NCI-H526 (cell line): Measurements from ENCODE around the gene TYSND1.
A peak's percentile ranks its signal among the peaks of the same experiment; 100 is the strongest.
"Not testable (repeated sequence)": the region's sequence is repeated elsewhere in the genome, so short reads cannot be mapped to it uniquely, and the experiment has no call there.

Source experiments
- DNase-seq, 2 experiments: peaks; one replicate each; lab custom pipeline; 2025; lab: John Stamatoyannopoulos, UW

TYSND1 gene

DNA sequence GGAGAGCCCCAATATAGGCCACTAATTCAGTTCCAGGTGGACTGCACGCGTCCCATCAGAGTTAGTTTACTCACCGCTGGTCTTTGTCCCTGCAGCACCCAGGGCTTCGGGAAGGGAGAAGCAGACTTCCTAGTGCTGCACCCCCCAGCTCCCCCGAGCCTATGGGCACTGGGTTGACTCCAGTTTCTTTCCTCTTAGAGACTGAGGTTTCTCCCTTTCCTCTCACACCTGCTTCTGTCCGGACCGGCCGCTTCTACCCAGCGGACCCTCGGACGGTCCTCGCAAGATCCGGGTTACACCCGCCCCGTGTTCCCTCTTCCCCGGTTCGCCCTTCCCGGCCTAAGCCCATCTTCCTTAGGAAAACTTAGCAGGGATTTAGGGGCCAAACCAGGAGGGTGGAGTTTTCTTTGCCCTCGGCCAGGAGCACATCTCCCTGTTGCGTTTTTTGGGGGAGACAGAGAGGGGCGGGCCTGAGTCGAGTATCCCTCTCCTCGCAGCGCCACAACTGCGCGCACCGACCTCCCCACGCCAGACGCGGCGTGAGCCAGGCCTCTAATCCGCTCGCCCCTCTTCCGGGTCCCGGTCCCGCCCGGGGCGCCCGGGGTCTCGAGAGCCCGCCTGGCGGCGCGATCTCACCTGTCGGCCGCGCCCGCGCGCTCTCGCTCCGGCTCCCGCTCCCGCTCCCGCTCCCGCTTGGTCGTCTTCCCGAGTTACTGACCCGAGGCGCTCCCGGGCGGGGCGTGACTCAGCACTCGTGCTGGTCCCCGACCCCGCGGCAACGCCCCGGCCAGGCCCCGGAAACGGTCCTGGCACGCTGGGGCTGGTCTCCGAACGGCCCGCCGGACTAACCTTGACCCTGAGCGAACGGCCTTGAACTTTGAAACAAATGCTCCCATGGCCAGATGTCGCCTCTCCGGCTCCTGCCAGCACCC is 14.1 kb downstream of the TYSND1 start, which contains the start of gene AIFM2:
Gene AIFM2, minus strand, starts transcription at position 728 of the 932 bp plus-strand sequence. CDS start 8,741 bp downstream, outside the sequence.
- DNase-seq = peak in 1 of 2 experiments; percentile 74

DNA sequence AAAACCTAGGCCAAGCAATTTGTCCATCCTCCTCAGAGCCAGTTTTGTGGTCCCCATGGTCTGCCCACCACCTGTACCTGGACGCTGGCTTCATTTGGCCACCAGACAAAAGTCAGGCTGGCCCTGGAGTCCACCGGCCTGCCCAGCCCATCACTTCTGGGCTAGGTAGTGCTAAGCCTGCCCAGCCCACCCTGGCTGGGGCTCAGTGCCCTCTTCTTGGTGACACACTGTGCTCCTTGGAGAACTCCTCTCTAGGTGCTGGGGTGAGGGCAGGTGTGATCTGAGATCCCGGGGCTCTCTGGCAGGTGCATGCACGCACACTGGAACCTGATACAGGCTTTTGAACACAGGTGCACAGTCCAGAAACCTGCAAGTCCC is 15.0 kb downstream of the TYSND1 start:
- DNase-seq = peak in 1 of 2 experiments; percentile 11

DNA sequence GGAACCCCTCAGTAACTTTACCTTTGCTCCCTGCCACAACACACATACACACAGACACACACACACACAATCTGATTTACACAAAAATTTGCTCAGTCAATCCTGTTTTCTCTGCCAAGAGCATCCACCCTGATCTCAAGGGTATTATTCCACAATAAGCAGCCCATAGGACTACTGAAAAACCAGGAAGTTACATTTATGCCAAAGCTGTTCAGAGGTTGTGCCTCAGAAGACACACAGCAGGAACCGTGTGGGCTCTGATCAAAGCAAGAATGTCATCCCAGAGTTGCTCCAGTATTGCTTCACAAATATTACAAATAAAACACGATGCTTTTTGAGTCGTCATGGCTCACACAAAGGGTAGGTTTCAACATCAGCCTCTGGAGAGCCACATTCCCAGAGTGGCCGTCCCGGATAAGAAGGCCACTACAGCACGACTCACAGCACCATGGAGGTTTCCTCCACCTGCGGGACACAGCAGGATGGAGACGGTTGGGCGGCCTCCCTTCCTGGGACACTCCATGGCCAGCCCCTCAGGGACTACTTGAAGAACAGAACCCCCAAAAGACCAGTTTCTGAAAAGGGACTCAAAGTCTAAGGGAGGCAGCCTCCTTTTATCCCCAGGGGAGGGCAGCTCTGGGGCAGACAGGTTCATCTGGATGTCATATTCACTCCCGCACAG is 15.5 kb downstream of the TYSND1 start:
- DNase-seq = no peak

DNA sequence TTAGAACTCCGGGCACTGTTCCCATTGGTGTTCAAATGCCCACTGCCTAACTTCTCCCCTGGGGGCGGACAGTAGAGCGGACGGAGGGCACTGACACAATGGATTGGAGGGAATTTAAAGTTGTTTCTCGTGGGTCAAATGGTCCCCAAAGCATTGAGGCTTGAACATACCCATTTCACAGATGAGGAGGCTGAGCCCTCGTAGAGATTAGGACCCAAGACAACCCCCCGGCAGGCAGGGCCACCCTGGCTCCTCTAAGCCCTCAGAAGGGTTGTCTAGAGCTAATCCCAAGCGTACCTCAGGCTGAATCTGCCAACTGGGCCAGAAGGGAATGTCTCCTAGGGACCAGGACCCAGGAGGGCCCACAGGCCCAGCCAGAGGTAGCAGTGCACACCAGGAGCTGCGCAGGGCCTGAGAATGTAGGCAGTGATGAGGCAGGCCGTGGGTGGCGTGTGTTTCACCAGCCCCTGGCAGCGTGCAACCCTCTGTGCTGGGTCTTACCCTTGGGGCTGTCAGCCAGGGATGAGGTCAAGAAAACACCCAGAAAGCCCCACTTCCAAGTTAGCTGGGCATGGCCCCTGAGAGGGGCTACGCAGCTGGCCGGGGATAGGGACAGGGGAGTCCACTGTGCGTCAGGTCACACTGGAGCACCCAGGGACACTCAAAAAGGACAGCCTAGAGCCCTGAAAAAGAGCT is 19.7 kb downstream of the TYSND1 start:
- DNase-seq = no peak

DNA sequence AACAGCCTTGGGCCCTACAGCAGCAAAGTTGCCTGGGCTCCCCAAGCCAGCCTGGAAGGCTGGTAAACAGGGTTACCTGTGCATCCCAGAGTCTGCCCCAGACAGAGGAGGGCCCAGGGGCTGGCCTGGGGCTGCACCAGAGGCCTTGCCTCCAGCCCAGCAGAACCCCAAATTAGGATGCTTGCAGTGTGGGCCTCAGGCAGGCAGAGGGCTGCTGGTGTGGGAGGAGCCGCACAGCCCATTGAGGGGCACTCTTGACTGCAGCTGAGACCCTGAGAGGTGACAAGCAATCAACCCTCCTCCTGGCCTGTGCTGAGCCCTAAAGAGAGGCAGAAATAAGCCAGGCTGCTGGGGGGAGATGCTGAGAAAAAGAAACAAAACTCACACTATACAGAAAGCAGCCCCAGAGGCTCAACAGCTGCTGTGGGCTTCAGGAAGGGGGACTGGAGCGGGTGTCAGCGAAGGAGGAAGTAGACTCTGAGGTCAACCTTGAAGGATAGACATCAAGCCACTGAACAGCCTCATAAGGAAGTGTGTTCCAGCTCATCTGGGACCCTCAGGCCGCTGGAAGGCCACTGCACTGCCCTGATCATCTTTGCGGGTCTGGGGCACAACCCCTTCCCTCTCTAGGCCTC is 20.5 kb downstream of the TYSND1 start:
- no peak for DNase-seq

DNA sequence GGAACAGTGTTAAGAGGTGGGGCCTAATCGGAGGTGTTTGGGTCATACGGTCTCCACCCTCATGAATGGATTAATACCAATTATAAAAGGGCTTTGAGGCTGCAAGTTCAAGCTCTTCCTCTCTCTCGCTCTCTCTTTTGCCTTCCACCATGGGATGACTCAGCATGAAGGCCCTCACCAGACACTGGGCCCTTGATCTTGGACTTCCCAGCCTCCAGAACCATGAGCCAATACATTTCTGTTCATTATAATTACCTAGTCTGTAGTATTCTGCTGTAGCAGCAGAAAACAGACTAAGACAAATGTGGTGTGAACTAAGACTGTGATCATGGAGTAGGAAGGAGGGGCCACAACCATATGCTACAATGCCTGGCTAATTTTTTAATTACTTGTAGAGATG is 21.6 kb downstream of the TYSND1 start:
- no peak for DNase-seq

DNA sequence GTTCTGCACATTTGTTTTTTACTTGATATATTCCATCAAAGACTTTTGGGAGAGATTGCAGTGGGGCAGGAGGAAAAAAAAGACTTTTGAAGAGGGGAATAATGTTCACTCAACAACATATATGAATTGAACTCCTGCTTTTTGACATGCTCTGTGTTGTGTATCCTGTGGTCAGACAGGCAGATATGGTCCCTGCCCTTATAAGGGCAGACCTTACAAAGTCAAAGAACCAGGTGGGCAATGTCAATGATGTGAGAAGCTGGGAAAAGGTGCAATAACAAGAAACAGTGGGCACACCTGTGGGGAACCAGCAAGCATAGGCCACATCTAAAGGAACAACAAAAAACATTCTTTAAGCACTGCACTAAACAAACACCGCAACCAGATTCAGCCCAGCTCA is 22.1 kb downstream of the TYSND1 start:
- no peak for DNase-seq

DNA sequence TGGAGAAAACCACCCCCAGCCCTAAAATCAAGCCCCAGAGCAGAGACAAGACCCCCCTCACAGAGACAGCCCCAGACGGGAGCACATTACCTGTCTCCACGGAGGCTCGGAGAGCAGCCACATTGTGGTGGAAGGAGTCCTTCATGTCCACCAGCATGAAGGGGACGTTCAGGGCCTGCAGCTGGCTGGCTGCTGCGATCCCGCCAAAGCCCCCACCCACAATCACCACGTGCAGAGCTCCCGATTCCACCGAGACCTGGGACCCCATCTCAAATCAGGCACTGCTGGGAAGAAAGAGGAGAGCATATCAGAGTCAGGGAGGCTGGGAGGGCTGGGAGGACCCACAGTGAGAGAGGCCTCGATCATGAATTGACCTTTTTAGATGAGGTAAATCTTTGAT is 22.7 kb downstream of the TYSND1 start:
- no peak for DNase-seq

DNA sequence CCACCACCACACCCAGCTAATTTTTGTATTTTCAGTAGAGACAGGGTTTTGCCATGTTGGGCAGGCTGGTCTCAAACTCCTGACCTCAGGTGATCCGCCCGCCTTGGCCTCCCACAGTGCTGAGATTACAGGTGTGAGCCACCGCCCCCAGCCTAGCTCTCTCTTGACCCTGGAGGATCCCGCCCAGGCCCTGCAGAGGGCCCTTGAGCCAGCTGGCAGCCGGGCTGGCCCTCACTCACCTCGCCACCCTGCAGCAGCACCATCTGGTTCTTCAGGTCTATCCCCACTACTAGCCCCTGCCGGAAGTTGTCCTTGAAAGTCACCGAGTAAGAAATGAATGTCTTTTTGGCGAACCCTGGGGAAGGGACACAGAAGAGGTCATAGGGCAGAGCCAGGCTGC is 23.3 kb downstream of the TYSND1 start:
- DNase-seq = not testable (repeated sequence)

DNA sequence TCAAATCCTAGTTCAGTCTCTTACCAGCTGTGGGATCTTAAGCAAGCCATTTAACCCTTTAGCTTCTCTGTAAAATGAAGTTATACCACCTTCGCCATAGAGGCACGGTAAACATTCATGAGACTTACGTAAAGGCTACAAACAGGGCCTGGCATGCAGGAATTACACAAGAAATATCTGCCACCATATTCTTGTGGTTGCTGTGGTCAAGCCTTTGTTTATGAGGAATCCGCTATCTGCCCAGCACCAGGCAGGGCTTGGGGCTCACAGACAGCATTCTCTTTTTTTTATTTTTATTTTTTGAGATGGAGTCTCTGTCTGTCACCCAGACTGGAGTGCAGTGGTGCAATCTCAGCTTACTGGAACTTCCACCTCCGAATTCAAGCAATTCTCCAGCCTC is 23.8 kb downstream of the TYSND1 start:
- no peak for DNase-seq

DNA sequence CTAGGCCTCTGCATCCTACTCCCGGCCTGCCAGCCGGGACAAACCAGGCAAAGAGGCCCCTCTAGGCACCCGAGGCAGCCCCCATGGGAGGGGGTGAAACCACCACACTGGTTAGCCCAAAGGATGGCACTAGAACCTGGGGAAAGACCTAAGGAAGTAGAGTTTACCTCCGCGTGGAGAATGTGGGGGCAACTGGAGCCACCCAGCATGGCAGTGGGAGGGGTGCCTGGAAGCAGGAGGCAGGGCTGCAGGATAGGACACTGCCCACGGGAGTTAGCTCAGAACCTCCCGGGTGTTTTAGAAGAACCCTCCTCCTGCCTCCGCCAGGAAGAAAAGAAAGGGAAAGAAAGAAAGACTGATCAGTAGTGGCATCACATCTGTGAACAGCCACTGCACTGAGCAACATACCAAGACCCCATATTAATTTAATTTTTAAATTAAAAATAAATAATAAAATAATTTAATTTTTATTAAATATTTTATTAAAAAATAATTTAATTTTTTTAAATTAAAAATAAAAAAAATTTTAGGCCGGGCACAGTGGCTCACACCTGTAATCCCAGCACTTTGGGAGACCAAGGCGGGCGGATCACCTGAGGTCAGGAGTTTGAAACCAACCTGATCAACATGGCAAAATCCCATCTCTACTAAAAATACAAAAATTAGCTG is 25.1 kb downstream of the TYSND1 start:
- no peak for DNase-seq

DNA sequence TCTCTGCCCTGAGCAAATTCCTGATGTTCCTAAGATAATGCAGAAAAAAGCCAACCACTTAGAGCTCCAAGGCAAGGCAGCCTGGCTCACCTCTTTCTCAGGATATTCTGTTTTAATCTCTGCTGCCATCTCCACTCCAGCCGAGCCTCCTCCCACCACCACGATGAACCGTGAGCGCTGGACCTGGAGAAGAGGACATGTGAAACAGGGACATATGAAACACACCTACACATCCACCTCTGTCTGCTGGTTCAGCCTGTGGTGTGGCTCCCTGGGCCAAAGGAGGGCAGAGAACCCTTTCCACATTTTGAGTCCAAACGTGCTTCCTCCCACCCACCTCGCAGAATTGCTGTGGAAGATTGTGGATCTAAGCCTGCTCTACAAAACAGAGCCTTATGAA is 26.1 kb downstream of the TYSND1 start:
- no peak for DNase-seq

DNA sequence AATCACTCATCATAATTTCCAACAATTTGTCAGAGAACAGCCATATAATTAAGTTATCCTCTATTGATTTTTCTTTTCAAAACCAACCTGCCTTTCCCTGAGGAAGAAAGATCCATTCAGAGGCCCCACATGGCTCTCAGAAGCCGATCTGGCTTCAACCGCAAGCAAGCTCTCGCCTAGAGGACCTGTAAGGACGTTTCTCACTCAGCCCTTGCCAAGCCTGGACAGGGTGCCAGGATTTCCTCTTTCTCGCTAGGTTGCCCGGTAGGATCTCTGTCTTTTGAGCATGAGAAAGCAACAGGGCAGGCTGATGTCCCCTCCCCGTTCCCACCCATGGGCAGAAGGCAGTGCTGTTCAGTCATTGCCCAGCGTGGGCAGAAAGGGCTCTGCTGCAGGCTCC is 26.9 kb downstream of the TYSND1 start:
- no peak for DNase-seq

DNA sequence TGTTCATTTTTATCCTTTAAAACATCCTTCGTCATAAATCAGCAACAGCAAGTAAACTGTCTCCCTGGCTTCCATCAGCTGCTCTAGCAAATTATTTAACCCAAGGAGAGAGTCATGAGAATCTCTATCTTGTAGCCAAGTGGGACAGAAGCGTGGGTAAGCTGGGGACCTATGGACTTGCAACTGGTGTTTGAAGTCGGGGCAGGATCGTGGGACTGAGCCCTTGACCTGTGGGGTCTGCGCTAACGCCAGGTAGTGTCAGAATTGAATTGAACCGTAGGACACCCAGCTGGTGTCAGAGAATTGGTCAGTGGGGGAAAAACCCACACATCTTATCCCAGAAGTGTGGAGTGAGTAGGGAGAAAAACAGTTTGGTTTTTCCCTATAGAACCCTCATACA is 27.3 kb downstream of the TYSND1 start:
- DNase-seq = no peak

DNA sequence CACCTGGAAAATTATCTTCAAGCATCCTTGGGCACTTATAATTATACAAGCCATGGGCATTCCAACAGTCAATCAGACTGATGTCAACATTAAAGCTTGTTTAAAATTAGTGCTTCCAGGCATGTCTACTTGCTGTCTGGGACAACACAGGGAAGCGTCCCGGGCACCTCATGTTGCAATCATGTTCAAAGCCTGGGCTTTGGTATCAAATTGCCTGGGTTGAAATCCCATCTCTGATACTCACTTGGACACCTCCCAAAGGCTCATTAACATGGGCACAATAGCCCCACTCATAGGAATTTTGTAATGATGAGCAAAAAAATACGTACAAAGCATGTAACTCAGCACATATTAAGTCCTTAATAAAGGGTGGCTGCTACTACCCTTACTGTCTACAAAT is 28.3 kb downstream of the TYSND1 start:
- no peak for DNase-seq

DNA sequence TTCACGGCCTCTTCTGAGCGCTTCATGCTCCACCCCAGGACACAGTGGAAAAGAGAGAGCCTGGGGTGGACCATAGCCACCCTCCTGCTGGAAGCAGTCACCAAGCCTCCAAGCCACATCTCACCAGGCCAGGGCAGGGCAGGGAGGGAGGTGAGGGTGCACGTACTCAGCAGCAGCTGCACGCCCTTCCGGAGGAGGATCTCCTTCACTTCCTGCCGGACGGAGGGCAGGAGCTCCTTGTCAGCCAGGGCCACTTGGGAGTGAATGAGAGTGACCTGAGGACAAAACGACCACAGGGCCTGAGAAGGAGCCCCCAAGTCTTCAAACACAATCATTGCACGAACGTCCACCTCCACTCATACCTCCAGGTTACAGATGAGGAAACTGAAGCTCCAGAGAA is 28.9 kb downstream of the TYSND1 start:
- DNase-seq = no peak

DNA sequence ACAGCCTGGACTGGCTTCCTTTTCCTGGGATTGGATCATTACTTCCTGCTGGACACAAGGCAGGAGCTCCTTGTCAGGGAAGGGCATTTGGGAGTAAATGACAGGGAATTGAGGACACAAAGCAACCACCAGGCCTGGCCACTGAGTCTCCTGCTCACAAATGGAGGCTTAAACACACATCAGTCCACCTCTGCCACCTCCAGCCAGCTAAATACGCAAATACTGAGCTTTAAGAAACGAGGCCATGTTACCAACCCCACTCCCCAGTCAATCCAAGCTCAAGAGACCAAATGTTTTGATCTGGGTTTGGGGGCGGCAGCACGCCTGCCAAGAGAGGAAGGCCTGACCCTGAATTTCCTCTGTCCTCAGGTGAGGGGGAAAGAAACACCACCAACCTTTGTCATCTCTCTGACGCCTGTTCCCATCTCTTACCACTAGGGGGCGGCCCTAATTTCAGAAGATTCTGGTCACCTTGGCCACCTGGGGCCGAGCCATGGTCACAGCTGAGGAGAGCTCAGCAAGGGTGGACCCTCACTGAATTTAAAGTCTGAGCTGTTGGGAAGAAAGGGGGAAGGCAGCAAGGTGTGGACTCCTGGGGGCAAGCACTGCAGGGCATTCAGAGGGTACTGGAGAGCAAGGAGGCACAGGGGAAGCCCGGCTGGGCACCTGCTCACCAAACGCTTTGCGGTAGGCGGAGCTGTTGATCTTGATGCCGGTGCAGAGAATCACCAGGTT is 30.4 kb downstream of the TYSND1 start:
- peak in 1 of 2 experiments; percentile 59 for DNase-seq

DNA sequence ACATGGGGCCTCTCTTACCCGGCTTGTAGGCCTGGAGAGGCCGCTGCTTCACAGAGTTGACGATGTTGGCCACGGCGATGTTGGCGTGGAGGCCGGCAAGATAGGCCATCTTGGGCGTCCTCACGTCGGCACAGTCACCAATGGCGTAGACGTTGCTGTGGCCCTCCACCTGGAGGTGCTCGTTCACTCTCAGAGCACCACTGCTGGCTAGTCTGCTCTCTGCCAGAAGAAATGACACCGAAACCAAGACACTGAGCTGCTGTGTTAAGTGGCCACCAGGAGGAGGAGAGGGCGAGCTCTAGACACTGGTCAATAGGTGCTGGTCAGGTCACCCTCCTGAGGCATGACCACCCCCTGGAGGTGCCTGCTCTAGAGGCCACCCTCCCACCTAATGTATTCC is 31.6 kb downstream of the TYSND1 start:
- DNase-seq = no peak

DNA sequence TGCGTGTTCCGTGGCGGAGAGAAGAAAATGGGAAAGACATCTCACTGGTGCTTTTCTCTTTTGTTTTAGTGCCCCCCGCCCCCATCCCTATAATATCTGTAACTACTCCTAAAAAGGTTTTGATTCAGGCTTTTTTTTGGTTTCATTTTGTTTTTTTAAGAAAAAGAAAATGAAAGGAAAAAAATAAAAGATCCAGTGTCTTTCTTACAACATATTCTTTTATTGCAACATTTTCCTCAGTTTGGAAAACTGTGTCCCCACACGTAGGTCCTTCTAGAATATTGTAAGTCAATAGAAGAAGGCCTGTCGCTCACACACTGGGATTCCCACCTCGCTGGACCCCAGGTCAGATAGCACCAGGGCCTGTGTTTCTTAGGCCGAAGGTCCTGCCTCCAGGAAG is 34.4 kb downstream of the TYSND1 start:
- DNase-seq = no peak

DNA sequence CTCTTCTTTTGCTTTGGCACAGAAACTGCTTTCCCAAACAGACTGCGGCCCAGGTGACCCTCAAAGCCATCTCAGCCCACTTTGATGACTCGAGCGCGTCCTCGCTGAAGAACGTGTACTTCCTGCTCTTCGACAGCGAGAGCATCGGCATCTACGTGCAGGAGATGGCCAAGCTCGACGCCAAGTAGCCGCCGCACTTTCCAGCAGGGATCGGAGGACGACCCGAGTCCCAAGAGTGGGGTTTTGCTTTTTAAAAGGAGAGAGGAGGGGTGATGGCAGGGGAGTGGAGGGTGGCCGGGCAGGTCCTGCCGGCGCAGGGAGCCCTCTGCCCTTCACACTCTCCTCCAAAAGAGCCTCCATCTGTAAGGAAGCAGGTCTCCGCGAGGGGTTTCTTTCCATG is 35.0 kb downstream of the TYSND1 start:
- no peak for DNase-seq
